ENCODE data around the gene LSR. TPM values are rescaled to one million over a fixed set of nuclear protein-coding genes. Genes with fewer than 3 reads are reported as not detected.

The LSR gene
- polyA plus RNA-seq, 1 experiment = 0.32 TPM

- POLR2A ChIA-PET = no interaction called here
- no peak overlapping the region for H3K4me3 ChIP-seq (ENCODE audit: low read depth, low read length)
- no peak overlapping the region for H3K27ac ChIP-seq (ENCODE audit: low read depth, low read length)
- peaks cover 7% of the 10 kb centered on the region for H3K27me3 ChIP-seq (ENCODE audit: control insufficient read depth, insufficient read depth, low read length)
- no peaks in the 10 kb centered on the region; the same call in 1 of the 2 replicates for H3K9me3 ChIP-seq (ENCODE audit: control insufficient read depth, insufficient read depth, low read length)
- CTCF ChIA-PET = interaction anchor here (0.5 kb wide), 1 partner anchor 31 kb away, joined by 3 read pairs; no protein-coding TSS in a partner anchor
- DNase-seq (ENCODE audit: low read depth, low spot score) = no peak
- no peak for TF ChIP-seq CTCF (IDR thresholded peaks at IDR 0.05; ENCODE audit: low read depth, low read length)
Observed at GRCh38 chr19:35265126-35265899, 16.5 kb downstream of the LSR start.

GRCh38 chr19:35265900-35266519 lies 17.2 kb downstream of the LSR start:
- no peak for DNase-seq (ENCODE audit: low read depth, low spot score)
- H3K4me3 ChIP-seq (ENCODE audit: low read depth, low read length) = no peak overlapping the region
- no peak for TF ChIP-seq CTCF (IDR thresholded peaks at IDR 0.05; ENCODE audit: low read depth, low read length)
- H3K9me3 ChIP-seq (ENCODE audit: control insufficient read depth, insufficient read depth, low read length) = no peaks in the 10 kb centered on the region; the same call in 1 of the 2 replicates
- ChIA-PET CTCF (interaction anchor here (1.5 kb wide), 1 partner anchor 200 kb away, joined by 3 read pairs; no protein-coding TSS in a partner anchor), POLR2A (interaction anchor here (0.6 kb wide), 1 partner anchor 316 kb away, joined by 3 read pairs; no protein-coding TSS in a partner anchor)
- H3K27ac ChIP-seq (ENCODE audit: low read depth, low read length) = no peak overlapping the region
- peaks cover under 1% of the 10 kb centered on the region for H3K27me3 ChIP-seq (ENCODE audit: control insufficient read depth, insufficient read depth, low read length)

- CTCF ChIA-PET = interaction anchor here (1.5 kb wide), 1 partner anchor 200 kb away, joined by 3 read pairs; no protein-coding TSS in a partner anchor
- no peak for DNase-seq (ENCODE audit: low read depth, low spot score)
Observed at GRCh38 chr19:35266520-35267352, 17.9 kb downstream of the LSR start.

GRCh38 chr19:35267353-35267817 lies 18.6 kb downstream of the LSR start:
- Histone ChIP-seq H3K4me3 (ENCODE audit: low read depth, low read length) (peak overlapping the region; percentile 85), H3K27me3 (ENCODE audit: control insufficient read depth, insufficient read depth, low read length) (no peaks in the 10 kb centered on the region), H3K9me3 (ENCODE audit: control insufficient read depth, insufficient read depth, low read length) (no peaks in the 10 kb centered on the region; the same call in 1 of the 2 replicates), H3K27ac (ENCODE audit: low read depth, low read length) (peak overlapping the region; percentile 77)
- CTCF ChIA-PET = interaction anchor here (1.5 kb wide), 1 partner anchor 201 kb away, joined by 3 read pairs; no protein-coding TSS in a partner anchor
- POLR2A ChIA-PET = no interaction called here
- TF ChIP-seq CTCF (IDR thresholded peaks at IDR 0.05; ENCODE audit: low read depth, low read length) = no peak
- no peak for DNase-seq (ENCODE audit: low read depth, low spot score)

More at GRCh38 chr19:35266520-35267352, 17.9 kb downstream of the LSR start:
- POLR2A ChIA-PET = interaction anchor here (0.6 kb wide), 1 partner anchor 317 kb away, joined by 3 read pairs; no protein-coding TSS in a partner anchor
- Histone ChIP-seq H3K27me3 (ENCODE audit: control insufficient read depth, insufficient read depth, low read length) (no peaks in the 10 kb centered on the region), H3K27ac (ENCODE audit: low read depth, low read length) (peak overlapping the region; percentile 77), H3K4me3 (ENCODE audit: low read depth, low read length) (peak overlapping the region; percentile 85), H3K9me3 (ENCODE audit: control insufficient read depth, insufficient read depth, low read length) (no peaks in the 10 kb centered on the region; the same call in 1 of the 2 replicates)
- no peak for TF ChIP-seq CTCF (IDR thresholded peaks at IDR 0.05; ENCODE audit: low read depth, low read length)

Measured in AG04450 (cell line).